Neural progenitor cell (in vitro differentiated cells): ENCODE measurements around the gene HAUS8. TPM values are rescaled to one million over a fixed set of nuclear protein-coding genes. Genes with fewer than 3 reads are reported as not detected.
A peak's percentile ranks its signal among the peaks of the same experiment; 100 is the strongest.
"Not testable (repeated sequence)": the region's sequence is repeated elsewhere in the genome, so short reads cannot be mapped to it uniquely, and the experiment has no call there.

Source experiments
- DNase-seq: peaks from one replicate; pipeline ENCODE4 v3.0.0-alpha.2; 2016; ENCODE audit warnings: low spot score
- H2AFZ ChIP-seq: fragments of 200-600 bp; sonication (generic); replicated peaks from 2 replicates; pipeline ENCODE4 v1.6.1; 2016; ENCODE audit warnings: antibody characterized with exemption
- H3F3A ChIP-seq: fragments of 200-600 bp; sonication (generic); 2 replicates; pipeline ENCODE4 v1.6.1; 2016; ENCODE audit warnings: antibody characterized with exemption, low read depth
- H3K27ac ChIP-seq: fragments of 200-600 bp; sonication (generic); 2 replicates; pipeline ENCODE4 v1.5.1; 2016; ENCODE audit warnings: mild to moderate bottlenecking
- H3K27me3 ChIP-seq: fragments of 200-600 bp; sonication (generic); 2 replicates; pipeline ENCODE4 v1.6.1; 2016; ENCODE audit warnings: mild to moderate bottlenecking, moderate library complexity
- H3K36me3 ChIP-seq: fragments of 200-600 bp; sonication (generic); 2 replicates; pipeline ENCODE4 v1.5.1; 2016
- H3K4me1 ChIP-seq: fragments of 200-600 bp; sonication (generic); 2 replicates; pipeline ENCODE4 v1.6.1; 2016; ENCODE audit warnings: mixed run types
- H3K4me2 ChIP-seq: fragments of 200-600 bp; sonication (generic); 2 replicates; pipeline ENCODE4 v1.6.1; 2016
- H3K4me3 ChIP-seq: fragments of 200-600 bp; sonication (generic); 2 replicates; pipeline ENCODE4 v1.5.1; 2016
- H3K79me2 ChIP-seq: fragments of 200-600 bp; sonication (generic); 2 replicates; pipeline ENCODE4 v1.6.1; 2016; ENCODE audit warnings: low read depth
- H3K9ac ChIP-seq: fragments of 200-600 bp; sonication (generic); 2 replicates; pipeline ENCODE4 v1.6.1; 2016
- H3K9me3 ChIP-seq: fragments of 200-600 bp; sonication (generic); 2 replicates; pipeline ENCODE4 v1.5.1; 2016; ENCODE audit warnings: low read depth
- H4K20me1 ChIP-seq: fragments of 200-600 bp; sonication (generic); 2 replicates; pipeline ENCODE4 v1.6.1; 2016; ENCODE audit warnings: low read depth
- H3K27ac Mint-ChIP-seq: 3 replicates; pipeline ENCODE4 v1.8.0; 2021; ENCODE audit warnings: mixed read lengths
- H3K27me3 Mint-ChIP-seq: 2 replicates; pipeline ENCODE4 v1.8.0; 2022; ENCODE audit warnings: low read depth, mild to moderate bottlenecking, inconsistent platforms, moderate library complexity, mixed read lengths; ENCODE audit not compliant: insufficient read depth
- H3K36me3 Mint-ChIP-seq: 3 replicates; pipeline ENCODE4 v1.8.0; 2021; ENCODE audit warnings: mixed read lengths
- H3K4me1 Mint-ChIP-seq: 3 replicates; pipeline ENCODE4 v1.8.0; 2021; ENCODE audit warnings: mixed read lengths
- H3K4me3 Mint-ChIP-seq: 3 replicates; pipeline ENCODE4 v1.8.0; 2021; ENCODE audit warnings: mild to moderate bottlenecking, moderate library complexity, mixed read lengths
- H3K9me3 Mint-ChIP-seq: 3 replicates; pipeline ENCODE4 v1.8.0; 2020; ENCODE audit warnings: mixed read lengths
- CTCF ChIP-seq: fragments of 200-600 bp; sonication (generic); IDR thresholded peaks from 2 replicates; pipeline ENCODE4 v1.5.1; 2017; ENCODE audit warnings: antibody characterized with exemption, mild to moderate bottlenecking
- EZH2 ChIP-seq: fragments of 200-600 bp; sonication (generic); IDR thresholded peaks from 2 replicates; pipeline ENCODE4 v1.6.1; 2017; ENCODE audit warnings: antibody characterized with exemption, mild to moderate bottlenecking, moderate library complexity
- EZH2phosphoT487 ChIP-seq: fragments of 200-600 bp; sonication (generic); IDR thresholded peaks from 2 replicates; pipeline ENCODE4 v1.6.1; 2017; ENCODE audit warnings: antibody characterized with exemption
- total RNA-seq: library from RNA; depleted of rRNA; stranded (reverse); fragments of >200 nt; gene quantifications from 2 replicates; pipeline ENCODE4 v1.2.3, GENCODE V29; 2015; ENCODE audit warnings: low replicate concordance

HAUS8 gene
- total RNA-seq, 1 donor from 2014 or later = 15.6 TPM

DNA sequence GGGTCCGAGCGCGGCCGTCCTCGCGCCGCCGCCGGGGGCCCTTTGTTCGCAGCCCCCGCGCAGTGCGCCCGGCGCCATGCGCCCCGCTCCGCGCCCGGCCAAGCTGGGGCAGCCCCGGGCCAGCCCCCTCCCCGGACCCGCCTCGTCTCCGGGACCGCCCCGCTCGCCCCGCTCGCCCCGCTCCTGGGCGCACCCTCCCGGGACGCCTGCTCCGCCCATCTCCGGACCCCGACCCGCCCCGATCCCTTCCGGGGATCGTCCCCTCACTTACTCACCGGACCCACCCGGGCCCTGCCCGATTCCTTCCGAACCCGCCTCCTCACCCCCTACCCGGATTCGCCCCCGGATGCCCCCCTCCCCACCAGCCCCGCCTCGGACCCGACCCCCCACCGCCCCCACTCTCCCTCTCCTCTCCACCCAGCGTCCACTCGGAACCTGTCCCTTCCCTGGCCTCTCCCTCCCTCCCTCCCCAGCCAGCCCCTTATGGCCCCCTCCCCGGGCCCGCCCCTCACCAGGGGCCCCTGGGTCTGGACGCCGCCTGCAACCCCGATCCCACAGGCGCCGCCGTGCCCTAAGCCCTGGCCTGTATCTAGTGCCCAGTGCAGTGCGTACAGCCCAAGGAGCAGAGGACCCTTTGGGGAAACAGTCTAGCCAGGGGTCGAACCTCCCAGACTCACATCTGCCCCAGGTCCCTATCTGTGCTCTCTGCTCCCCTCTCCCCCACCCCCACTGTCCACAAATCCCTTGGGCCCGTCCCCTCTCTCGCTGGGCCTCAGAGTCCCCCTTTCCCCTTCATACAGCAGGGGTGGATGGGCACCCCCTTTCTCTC lies 48.3 kb downstream of the HAUS8 start, which contains the start of gene CPAMD8:
TSS of gene CPAMD8 (minus strand) at position 105 of the 829 bp plus-strand sequence. CDS start 168 bp downstream, outside the sequence.
- H3F3A ChIP-seq = peaks cover 23% of the 10 kb centered on the region
- no peak within 1 kb of the TSS for H3K27ac ChIP-seq
- peak within 1 kb of the TSS; percentile 98 for H2AFZ ChIP-seq
- peak within 1 kb of the TSS; percentile 40 for H3K9ac ChIP-seq
- Mint-ChIP-seq H3K9me3 (peaks cover 29% of the 10 kb centered on the region), H3K36me3 (peaks cover 19% of the 10 kb centered on the region), H3K27me3 (peaks cover 17% of the 10 kb centered on the region), H3K4me3 (peak within 1 kb of the TSS; percentile 88), H3K4me1 (peaks cover 11% of the 10 kb centered on the region), H3K27ac (peak within 1 kb of the TSS; percentile 4)
- H4K20me1 ChIP-seq = no peaks in the 10 kb centered on the region
- H3K36me3 ChIP-seq = peaks cover 4% of the 10 kb centered on the region
- DNase-seq = peak; percentile 70
- peaks cover 9% of the 10 kb centered on the region for H3K9me3 ChIP-seq
- peaks cover 34% of the 10 kb centered on the region for H3K79me2 ChIP-seq
- H3K4me2 ChIP-seq = peak within 1 kb of the TSS; percentile 100
- peak within 1 kb of the TSS; percentile 91 for H3K4me3 ChIP-seq
- peaks cover 5% of the 10 kb centered on the region for H3K27me3 ChIP-seq
- TF ChIP-seq CTCF (no peak), EZH2 (no peak), EZH2phosphoT487 (no peak)
- H3K4me1 ChIP-seq = peaks cover 14% of the 10 kb centered on the region

DNA sequence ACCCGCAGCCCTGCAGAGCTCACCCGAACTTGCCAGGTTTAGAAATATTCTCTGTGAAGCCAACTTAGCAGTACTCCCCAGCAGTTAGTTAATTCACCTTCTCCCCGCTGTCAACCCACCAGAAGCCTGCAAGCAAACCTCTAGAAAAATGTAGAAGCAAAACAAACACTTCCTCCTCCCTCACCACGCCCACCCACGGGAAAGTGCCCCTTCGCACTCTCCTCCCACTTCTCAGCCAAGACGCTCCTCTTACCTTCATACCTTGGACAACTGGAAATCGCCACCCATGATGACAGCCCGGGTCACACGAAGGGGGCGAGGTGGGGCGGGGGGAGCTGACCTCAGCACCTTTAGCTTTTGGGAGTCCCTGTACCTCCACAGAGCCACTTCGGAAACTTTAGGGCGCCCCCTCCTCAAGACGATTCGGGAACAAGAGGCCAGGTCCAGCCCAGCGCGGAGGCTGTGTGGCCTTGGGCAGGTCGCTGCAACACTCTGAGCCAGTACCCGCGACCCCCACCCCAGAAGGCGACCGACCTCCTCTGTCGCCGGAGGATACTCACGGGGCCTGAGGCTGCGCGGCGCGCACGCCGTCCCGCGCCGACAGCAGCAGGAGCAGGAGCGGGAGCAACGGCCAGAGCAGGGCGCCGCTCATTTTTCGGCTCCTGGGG lies 49.1 kb downstream of the HAUS8 start:
- peak overlapping the region; percentile 4 for H3K27ac Mint-ChIP-seq
- no peak for TF ChIP-seq EZH2
- no peak for TF ChIP-seq EZH2phosphoT487
- no peak for TF ChIP-seq CTCF
- Histone ChIP-seq H3K9me3 (peaks cover 9% of the 10 kb centered on the region), H4K20me1 (no peaks in the 10 kb centered on the region), H3K27ac (no peak overlapping the region), H3K9ac (peak overlapping the region; percentile 40), H3K4me1 (peaks cover 14% of the 10 kb centered on the region), H3K79me2 (peaks cover 34% of the 10 kb centered on the region), H2AFZ (peak overlapping the region; percentile 98), H3K4me2 (peak overlapping the region; percentile 100), H3F3A (peaks cover 23% of the 10 kb centered on the region), H3K4me3 (peak overlapping the region; percentile 91), H3K36me3 (peaks cover 4% of the 10 kb centered on the region), H3K27me3 (peaks cover 5% of the 10 kb centered on the region)
- H3K27me3 Mint-ChIP-seq = peaks cover 17% of the 10 kb centered on the region
- peaks cover 11% of the 10 kb centered on the region for H3K4me1 Mint-ChIP-seq
- peaks cover 19% of the 10 kb centered on the region for H3K36me3 Mint-ChIP-seq
- peaks cover 29% of the 10 kb centered on the region for H3K9me3 Mint-ChIP-seq
- peak; percentile 44 for DNase-seq
- peak overlapping the region; percentile 88 for H3K4me3 Mint-ChIP-seq

DNA sequence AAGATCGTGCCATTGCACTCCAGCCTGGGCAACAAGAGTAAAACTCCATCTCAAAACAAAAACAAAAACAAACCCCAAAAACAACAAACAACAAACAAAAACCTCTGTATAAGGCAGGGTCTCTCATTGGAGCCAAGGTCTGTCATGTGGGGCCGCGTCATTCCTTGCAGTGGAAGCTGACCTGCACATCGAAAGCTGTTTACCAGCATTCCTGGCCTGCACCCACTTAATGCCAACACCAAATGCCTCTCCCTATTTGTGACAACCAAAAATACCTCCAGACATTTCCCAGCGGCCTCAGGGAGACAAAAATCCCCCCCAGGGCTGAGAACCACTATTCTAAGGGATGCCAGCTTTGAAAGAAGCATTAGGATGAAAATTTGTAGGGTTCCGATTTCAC lies 49.9 kb downstream of the HAUS8 start:
- peaks cover 11% of the 10 kb centered on the region for H3K4me1 Mint-ChIP-seq
- peak overlapping the region; percentile 100 for H3K4me2 ChIP-seq
- H3K9ac ChIP-seq = no peak overlapping the region
- peaks cover 9% of the 10 kb centered on the region for H3K9me3 ChIP-seq
- H3F3A ChIP-seq = peaks cover 23% of the 10 kb centered on the region
- H3K36me3 Mint-ChIP-seq = peaks cover 19% of the 10 kb centered on the region
- DNase-seq = no peak
- H3K4me3 ChIP-seq = peak overlapping the region; percentile 91
- peaks cover 5% of the 10 kb centered on the region for H3K27me3 ChIP-seq
- peaks cover 34% of the 10 kb centered on the region for H3K79me2 ChIP-seq
- peaks cover 14% of the 10 kb centered on the region for H3K4me1 ChIP-seq
- H3K36me3 ChIP-seq = peaks cover 4% of the 10 kb centered on the region
- TF ChIP-seq CTCF (no peak), EZH2phosphoT487 (no peak), EZH2 (no peak)
- peak overlapping the region; percentile 88 for H3K4me3 Mint-ChIP-seq
- H3K27ac Mint-ChIP-seq = no peak overlapping the region
- H3K9me3 Mint-ChIP-seq = peaks cover 29% of the 10 kb centered on the region
- peaks cover 17% of the 10 kb centered on the region for H3K27me3 Mint-ChIP-seq
- H3K27ac ChIP-seq = no peak overlapping the region
- peak overlapping the region; percentile 98 for H2AFZ ChIP-seq
- H4K20me1 ChIP-seq = no peaks in the 10 kb centered on the region

- Mint-ChIP-seq H3K4me3 (peak overlapping the region; percentile 88), H3K36me3 (peaks cover 19% of the 10 kb centered on the region), H3K9me3 (peaks cover 29% of the 10 kb centered on the region), H3K27me3 (peaks cover 17% of the 10 kb centered on the region), H3K4me1 (peaks cover 11% of the 10 kb centered on the region)
- not testable (repeated sequence) for H2AFZ ChIP-seq, H3K4me2 ChIP-seq, H3K9me3 ChIP-seq, H4K20me1 ChIP-seq, H3K36me3 ChIP-seq, DNase-seq, H3K27ac Mint-ChIP-seq, H3K27ac ChIP-seq, H3K4me3 ChIP-seq, H3K9ac ChIP-seq, H3K27me3 ChIP-seq
- peaks cover 23% of the 10 kb centered on the region for H3F3A ChIP-seq
- peaks cover 34% of the 10 kb centered on the region for H3K79me2 ChIP-seq
- H3K4me1 ChIP-seq = peaks cover 14% of the 10 kb centered on the region
Observed at GRCh38 chr19:17024941-17025340, 50.3 kb downstream of the HAUS8 start.
